OCI-LY3 (cell line): Measurements from ENCODE around the gene SLC9A4.

ENCODE experiments used
- H2AFZ ChIP-seq: fragments of 200-600, 300-600 bp; shearing (Covaris generic); 2 replicates; pipeline ENCODE4 v1.6.0; 2014; ENCODE audit warnings: antibody characterized with exemption, low read depth, low read length
- H3K27ac ChIP-seq: fragments of 200-600, 300-600 bp; sonication (generic); 2 replicates; pipeline ENCODE4 v1.5.1; 2014; ENCODE audit warnings: mild to moderate bottlenecking, low read length, moderate library complexity, mixed read lengths
- H3K27me3 ChIP-seq: fragments of 200-600, 300-600 bp; sonication (generic); 2 replicates; pipeline ENCODE4 v1.6.1; 2014; ENCODE audit warnings: low read depth, low read length, mixed read lengths
- H3K36me3 ChIP-seq: fragments of 200-600, 300-600 bp; sonication (generic); replicated peaks from 2 replicates; pipeline ENCODE3; 2014; ENCODE audit warnings: low read depth, low read length, mixed read lengths
- H3K4me1 ChIP-seq: fragments of 300-600, 200-600 bp; sonication (generic); 2 replicates; pipeline ENCODE4 v1.6.1; 2014; ENCODE audit warnings: low read length, mixed read lengths
- H3K4me2 ChIP-seq: fragments of 200-600, 300-600 bp; sonication (generic); 2 replicates; pipeline ENCODE4 v1.6.1; 2014; ENCODE audit warnings: low read length, mixed read lengths
- H3K4me3 ChIP-seq: fragments of 300-600, 200-600 bp; sonication (generic); 2 replicates; pipeline ENCODE4 v1.5.1; 2014; ENCODE audit warnings: antibody characterized with exemption, mild to moderate bottlenecking, low read length, moderate library complexity
- H3K79me2 ChIP-seq: fragments of 300-600, 200-600 bp; shearing (Covaris generic); 2 replicates; pipeline ENCODE4 v1.6.1; 2014; ENCODE audit warnings: mild to moderate bottlenecking, low read length, mixed read lengths
- H3K9ac ChIP-seq: fragments of 300-600, 200-600 bp; shearing (Covaris generic); 2 replicates; pipeline ENCODE4 v1.6.0; 2014; ENCODE audit warnings: mild to moderate bottlenecking, low read length, moderate library complexity
- H3K9me3 ChIP-seq: fragments of 200-600, 300-600 bp; shearing (Covaris generic); 2 replicates; pipeline ENCODE4 v1.6.1; 2014; ENCODE audit warnings: low read length, mixed read lengths; ENCODE audit not compliant: insufficient read depth
- H4K20me1 ChIP-seq: fragments of 200-600, 300-600 bp; sonication (generic); 2 replicates; pipeline ENCODE4 v1.6.1; 2016; ENCODE audit warnings: low read length, mixed read lengths; ENCODE audit not compliant: insufficient read depth
- EZH2phosphoT487 ChIP-seq: fragments of 200-600 bp; shearing (Covaris generic); IDR thresholded peaks from 2 replicates; pipeline ENCODE4 v1.6.1; 2018; ENCODE audit warnings: antibody characterized with exemption, mixed run types, low read depth
- TF ChIP-seq, protein P1 (sequence below): fragments of 200-600, 300-600 bp; sonication (generic); IDR thresholded peaks from 2 replicates; pipeline ENCODE4 v1.5.1; 2014; ENCODE audit warnings: antibody characterized with exemption, low read length, low read depth

The SLC9A4 gene

GRCh38 chr2:102434655-102435381, 38.2 kb upstream of the SLC9A4 start:
- no peak overlapping the region for H3K4me2 ChIP-seq

DNA sequence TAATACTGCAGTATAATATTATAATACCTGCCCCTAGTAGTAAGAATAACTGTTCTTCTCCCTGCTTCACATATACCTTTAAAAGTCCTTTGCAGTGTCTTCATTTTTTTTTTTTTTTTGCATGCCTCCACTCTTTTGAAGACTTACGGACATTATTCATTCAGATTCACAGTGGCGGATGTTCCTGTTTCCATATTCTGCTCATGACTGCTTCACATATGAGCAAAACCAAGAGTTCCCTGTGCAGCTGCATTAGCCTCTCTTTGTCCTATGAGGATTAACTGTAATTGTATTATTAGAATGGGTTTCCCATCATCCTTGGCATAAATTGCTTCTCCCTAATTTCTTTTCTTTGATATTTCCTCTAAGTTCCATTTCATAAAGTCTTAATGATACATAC, 37.3 kb upstream of the SLC9A4 start:
- Histone ChIP-seq H3K27me3 (no peaks in the 10 kb centered on the region), H3K9me3 (no peaks in the 10 kb centered on the region), H3K4me3 (peak overlapping the region; percentile 59), H3K79me2 (no peaks in the 10 kb centered on the region), H4K20me1 (no peaks in the 10 kb centered on the region), H3K9ac (peak overlapping the region; percentile 39; the same call in 1 of the 2 replicates), H3K27ac (peak overlapping the region; percentile 40), H3K4me2 (peak overlapping the region; percentile 87), H3K4me1 (peaks cover 31% of the 10 kb centered on the region), H3K36me3 (no peaks in the 10 kb centered on the region), H2AFZ (peak overlapping the region; percentile 56)
- TF ChIP-seq, protein P1, sequence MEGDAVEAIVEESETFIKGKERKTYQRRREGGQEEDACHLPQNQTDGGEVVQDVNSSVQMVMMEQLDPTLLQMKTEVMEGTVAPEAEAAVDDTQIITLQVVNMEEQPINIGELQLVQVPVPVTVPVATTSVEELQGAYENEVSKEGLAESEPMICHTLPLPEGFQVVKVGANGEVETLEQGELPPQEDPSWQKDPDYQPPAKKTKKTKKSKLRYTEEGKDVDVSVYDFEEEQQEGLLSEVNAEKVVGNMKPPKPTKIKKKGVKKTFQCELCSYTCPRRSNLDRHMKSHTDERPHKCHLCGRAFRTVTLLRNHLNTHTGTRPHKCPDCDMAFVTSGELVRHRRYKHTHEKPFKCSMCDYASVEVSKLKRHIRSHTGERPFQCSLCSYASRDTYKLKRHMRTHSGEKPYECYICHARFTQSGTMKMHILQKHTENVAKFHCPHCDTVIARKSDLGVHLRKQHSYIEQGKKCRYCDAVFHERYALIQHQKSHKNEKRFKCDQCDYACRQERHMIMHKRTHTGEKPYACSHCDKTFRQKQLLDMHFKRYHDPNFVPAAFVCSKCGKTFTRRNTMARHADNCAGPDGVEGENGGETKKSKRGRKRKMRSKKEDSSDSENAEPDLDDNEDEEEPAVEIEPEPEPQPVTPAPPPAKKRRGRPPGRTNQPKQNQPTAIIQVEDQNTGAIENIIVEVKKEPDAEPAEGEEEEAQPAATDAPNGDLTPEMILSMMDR, result no peak
- TF ChIP-seq EZH2phosphoT487, result no peak

More at GRCh38 chr2:102434655-102435381, 38.2 kb upstream of the SLC9A4 start:
- Histone ChIP-seq H3K9me3 (0 out of 2 replicates have a peak, but pooled peaks cover 2% of the 10 kb centered on the region), H2AFZ (no peak overlapping the region), H3K4me3 (no peak overlapping the region), H3K36me3 (no peaks in the 10 kb centered on the region), H3K27ac (no peak overlapping the region), H3K79me2 (no peaks in the 10 kb centered on the region), H3K9ac (no peak overlapping the region), H3K4me1 (peaks cover 36% of the 10 kb centered on the region), H3K27me3 (no peaks in the 10 kb centered on the region), H4K20me1 (no peaks in the 10 kb centered on the region)
- TF ChIP-seq EZH2phosphoT487, result no peak
- TF ChIP-seq, protein P1, result no peak

GRCh38 chr2:102436323-102436722, 36.7 kb upstream of the SLC9A4 start:
- TF ChIP-seq, protein P1, result no peak
- no peak for TF ChIP-seq EZH2phosphoT487
- H3K9ac ChIP-seq, result peak overlapping the region; percentile 39; the same call in 1 of the 2 replicates

GRCh38 chr2:102437122-102437521, 35.9 kb upstream of the SLC9A4 start:
- TF ChIP-seq, protein P1, result no peak
- no peak for TF ChIP-seq EZH2phosphoT487
- Histone ChIP-seq H3K9me3 (no peaks in the 10 kb centered on the region), H3K27ac (no peak overlapping the region), H3K4me2 (no peak overlapping the region), H3K27me3 (no peaks in the 10 kb centered on the region), H2AFZ (no peak overlapping the region), H3K79me2 (no peaks in the 10 kb centered on the region), H3K36me3 (no peaks in the 10 kb centered on the region), H3K4me1 (peaks cover 25% of the 10 kb centered on the region), H4K20me1 (no peaks in the 10 kb centered on the region), H3K9ac (no peak overlapping the region), H3K4me3 (no peak overlapping the region)

More at GRCh38 chr2:102436323-102436722, 36.7 kb upstream of the SLC9A4 start:
- no peaks in the 10 kb centered on the region for H3K36me3 ChIP-seq
- H4K20me1 ChIP-seq, result no peaks in the 10 kb centered on the region
- H3K27me3 ChIP-seq, result no peaks in the 10 kb centered on the region
- no peaks in the 10 kb centered on the region for H3K9me3 ChIP-seq
- H3K4me2 ChIP-seq, result peak overlapping the region; percentile 87
- H3K79me2 ChIP-seq, result no peaks in the 10 kb centered on the region
- H3K4me1 ChIP-seq, result peaks cover 26% of the 10 kb centered on the region
- H2AFZ ChIP-seq, result peak overlapping the region; percentile 56
- H3K27ac ChIP-seq, result peak overlapping the region; percentile 40
- H3K4me3 ChIP-seq, result peak overlapping the region; percentile 59
